ENCODE data around the gene EHD2.
"Not testable (repeated sequence)": the region's sequence is repeated elsewhere in the genome, so short reads cannot be mapped to it uniquely, and the experiment has no call there.

Gene EHD2

DNA sequence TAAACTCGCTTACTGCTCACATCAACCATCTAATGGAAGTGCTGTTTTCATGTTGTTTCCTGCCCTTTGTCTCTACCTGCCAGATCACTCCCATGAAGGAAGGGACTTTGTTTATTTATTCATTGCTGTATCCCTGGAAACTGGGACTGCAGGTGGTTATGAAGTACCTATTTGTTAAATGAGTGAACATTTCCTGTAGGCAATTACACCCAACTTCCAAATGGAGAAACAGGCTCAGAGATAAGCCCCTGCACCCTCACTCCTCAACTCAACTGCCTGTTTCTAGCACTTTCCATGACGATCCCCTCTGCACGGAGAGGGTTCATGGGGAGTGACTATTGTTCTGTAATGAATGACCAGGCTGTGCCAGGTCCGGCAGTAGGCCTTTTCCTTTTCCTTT, 63.3 kb downstream of the EHD2 start:
- no peak for DNase-seq

- not testable (repeated sequence) for DNase-seq
Observed at GRCh38 chr19:47777245-47778048, 64.2 kb downstream of the EHD2 start.

GRCh38 chr19:47778049-47778953, 65.1 kb downstream of the EHD2 start, which contains the start of gene SELENOW:
SELENOW (plus strand) TSS chr19:47778703; CDS start chr19:47778786, 83 bp downstream.
- DNase-seq, result peak; percentile 84

DNA sequence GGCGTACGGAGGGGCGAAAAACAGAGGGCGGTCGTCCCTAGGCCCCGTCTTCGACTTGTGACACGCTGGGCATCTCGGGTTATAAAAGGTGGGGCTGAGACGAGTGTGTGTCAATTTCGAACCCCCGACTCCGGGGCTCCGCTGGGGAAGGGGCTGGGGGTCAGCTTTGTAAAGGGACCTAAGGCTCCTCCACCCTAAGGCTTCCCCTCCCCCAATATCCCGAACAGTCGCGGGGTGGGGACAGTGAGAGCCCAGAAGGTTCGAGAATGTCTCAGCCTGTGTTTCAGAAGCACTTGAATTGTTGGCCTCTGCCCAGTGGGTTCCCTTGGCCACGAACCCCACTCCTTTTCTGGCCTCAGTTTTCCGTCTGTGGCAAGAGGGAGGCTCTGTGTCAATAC, 65.7 kb downstream of the EHD2 start:
- DNase-seq, result peak; percentile 29

- no peak for DNase-seq
Observed at GRCh38 chr19:47779524-47780214, 66.4 kb downstream of the EHD2 start.

GRCh38 chr19:47780215-47780551, 67.0 kb downstream of the EHD2 start:
- DNase-seq, result no peak

GRCh38 chr19:47781590-47782262, 68.5 kb downstream of the EHD2 start:
- no peak for DNase-seq

- no peak for DNase-seq
Observed at GRCh38 chr19:47786566-47786965, 73.3 kb downstream of the EHD2 start.

- DNase-seq, result not testable (repeated sequence)
Observed at GRCh38 chr19:47787307-47787706, 74.1 kb downstream of the EHD2 start.

DNA sequence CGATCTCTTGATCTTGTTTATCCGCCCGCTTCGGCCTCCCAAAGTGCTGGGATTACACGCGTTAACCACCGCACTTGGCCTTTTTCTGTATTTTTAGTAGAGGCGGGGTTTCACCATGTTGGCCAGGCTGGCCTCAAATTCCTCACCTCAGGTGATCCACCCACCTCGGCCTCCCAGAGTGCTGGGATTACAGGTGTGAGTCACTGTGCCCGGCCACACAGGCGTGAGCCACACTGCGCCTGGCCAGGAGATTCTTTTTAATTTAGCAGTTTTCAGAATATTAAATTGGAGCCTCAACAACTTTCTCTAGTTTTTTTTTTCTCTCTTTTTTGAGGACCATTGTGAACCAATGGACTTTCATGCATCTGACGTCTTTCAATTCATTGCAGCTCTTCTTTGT, 76.6 kb downstream of the EHD2 start:
- DNase-seq, result not testable (repeated sequence)

DNA sequence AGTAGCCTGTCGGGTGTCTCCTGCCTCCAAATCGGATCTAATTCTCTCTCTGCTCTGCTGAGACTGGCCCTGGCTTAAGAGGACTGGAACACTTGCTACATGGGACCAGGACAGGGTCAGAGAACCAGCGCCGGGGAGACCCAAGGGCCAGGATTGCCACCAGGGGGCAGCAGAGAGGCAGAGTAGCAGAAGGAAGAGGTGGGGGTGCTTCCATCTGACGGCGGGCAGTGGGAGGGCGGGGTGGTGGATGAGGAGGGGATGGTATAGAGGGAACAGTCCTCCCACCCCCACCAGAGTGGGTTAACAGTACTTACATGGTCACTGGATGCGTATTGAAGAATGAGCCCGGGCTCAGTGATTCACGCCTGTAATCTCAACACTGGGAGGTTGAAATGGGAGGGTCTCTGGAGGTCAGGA, 77.2 kb downstream of the EHD2 start:
- peak; percentile 76 for DNase-seq

- no peak for DNase-seq
Observed at GRCh38 chr19:47792616-47793015, 79.4 kb downstream of the EHD2 start.

Data from CD4-positive, alpha-beta T cell treated with Interleukin-17A for 1 hour (primary cell).